Neutrophil (primary cell): Measurements from ENCODE around the gene CXADR.
"Not testable (repeated sequence)": the region's sequence is repeated elsewhere in the genome, so short reads cannot be mapped to it uniquely, and the experiment has no call there.

Source experiments
- H3K27ac ChIP-seq: fragments of 200-600 bp; sonication (generic); 2 replicates; pipeline ENCODE4 v1.5.1; 2016; ENCODE audit warnings: mild to moderate bottlenecking, moderate library complexity
- H3K27me3 ChIP-seq: fragments of 200-600 bp; sonication (generic); 2 replicates; pipeline ENCODE4 v1.6.0; 2016; ENCODE audit warnings: mild to moderate bottlenecking
- H3K36me3 ChIP-seq: fragments of 200-600 bp; sonication (generic); 2 replicates; pipeline ENCODE4 v1.5.1; 2017
- H3K4me1 ChIP-seq, 2 experiments: fragments of 200-600 bp in 1 of 2; sonication (generic) in 1 of 2; 1 replicate in 1 of 2; 2 replicates in 1 of 2; pipeline versions ENCODE4 v1.5.1 to v1.6.1; 2013 to 2016; ENCODE audit warnings: low read depth in 1 of 2, low read length in 1 of 2, mild to moderate bottlenecking in 1 of 2, moderate library complexity in 1 of 2; ENCODE audit not compliant: control insufficient read depth in 1 of 2, insufficient read depth in 1 of 2
- H3K4me3 ChIP-seq, 2 experiments: fragments of 200-600 bp in 1 of 2; sonication (generic) in 1 of 2; 1 replicate in 1 of 2; 2 replicates in 1 of 2; pipeline ENCODE4 v1.5.1; 2013 to 2016; ENCODE audit warnings: low read depth in 1 of 2, low read length in 1 of 2, mild to moderate bottlenecking in 1 of 2, moderate library complexity in 1 of 2
- H3K9me3 ChIP-seq: fragments of 200-600 bp; sonication (generic); 2 replicates; pipeline ENCODE4 v1.5.1; 2016
- TF ChIP-seq, protein P1 (sequence below): fragments of 200-600 bp; sonication (generic); IDR thresholded peaks from 2 replicates; pipeline ENCODE4 v1.5.1; 2016; ENCODE audit warnings: antibody characterized with exemption

The CXADR gene

DNA sequence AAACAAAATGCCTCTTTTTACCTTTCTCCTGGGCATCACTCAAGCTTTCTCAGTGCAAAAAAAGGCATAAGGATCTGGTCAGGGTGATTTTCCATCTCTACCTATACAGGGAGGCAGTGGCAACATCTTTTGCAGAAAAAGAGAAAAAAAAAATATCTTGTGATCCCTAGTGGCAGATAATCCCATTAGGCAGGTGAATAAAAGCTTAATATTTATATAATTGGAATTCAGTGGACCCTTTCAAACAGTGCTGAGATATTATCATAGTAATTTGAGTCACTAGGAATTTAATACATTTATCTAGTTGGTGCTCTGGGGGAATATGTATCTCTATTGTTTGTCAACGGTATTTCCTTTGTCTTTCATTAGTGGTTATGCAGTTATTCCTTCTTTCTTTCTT is 29.9 kb upstream of the CXADR start:
- Histone ChIP-seq H3K27ac (no peak overlapping the region), H3K4me1 (no peaks in the 10 kb centered on the region), H3K4me3 (no peak overlapping the region), H3K36me3 (no peaks in the 10 kb centered on the region), H3K27me3 (peaks cover 4% of the 10 kb centered on the region), H3K9me3 (no peaks in the 10 kb centered on the region)
- TF ChIP-seq, protein P1, sequence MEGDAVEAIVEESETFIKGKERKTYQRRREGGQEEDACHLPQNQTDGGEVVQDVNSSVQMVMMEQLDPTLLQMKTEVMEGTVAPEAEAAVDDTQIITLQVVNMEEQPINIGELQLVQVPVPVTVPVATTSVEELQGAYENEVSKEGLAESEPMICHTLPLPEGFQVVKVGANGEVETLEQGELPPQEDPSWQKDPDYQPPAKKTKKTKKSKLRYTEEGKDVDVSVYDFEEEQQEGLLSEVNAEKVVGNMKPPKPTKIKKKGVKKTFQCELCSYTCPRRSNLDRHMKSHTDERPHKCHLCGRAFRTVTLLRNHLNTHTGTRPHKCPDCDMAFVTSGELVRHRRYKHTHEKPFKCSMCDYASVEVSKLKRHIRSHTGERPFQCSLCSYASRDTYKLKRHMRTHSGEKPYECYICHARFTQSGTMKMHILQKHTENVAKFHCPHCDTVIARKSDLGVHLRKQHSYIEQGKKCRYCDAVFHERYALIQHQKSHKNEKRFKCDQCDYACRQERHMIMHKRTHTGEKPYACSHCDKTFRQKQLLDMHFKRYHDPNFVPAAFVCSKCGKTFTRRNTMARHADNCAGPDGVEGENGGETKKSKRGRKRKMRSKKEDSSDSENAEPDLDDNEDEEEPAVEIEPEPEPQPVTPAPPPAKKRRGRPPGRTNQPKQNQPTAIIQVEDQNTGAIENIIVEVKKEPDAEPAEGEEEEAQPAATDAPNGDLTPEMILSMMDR, result no peak

DNA sequence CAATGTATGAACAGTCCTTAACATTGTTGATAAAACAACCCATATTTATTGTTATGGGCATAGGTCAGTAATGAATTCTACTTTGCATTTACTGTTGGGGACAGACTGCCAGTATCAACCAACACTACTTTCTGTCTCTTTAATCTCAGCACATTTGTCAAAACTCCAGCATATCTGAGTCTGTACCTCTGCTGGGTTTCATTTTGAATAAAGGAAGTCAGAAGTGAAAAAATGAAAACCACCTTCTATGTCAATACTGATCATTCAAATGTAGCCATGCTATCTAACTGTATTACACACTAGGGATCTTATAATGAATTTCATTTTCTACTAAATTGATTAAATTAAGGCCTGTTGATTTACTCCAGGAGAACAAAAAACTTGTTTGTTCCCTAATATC is 24.2 kb upstream of the CXADR start:
- Histone ChIP-seq H3K4me1 (no peaks in the 10 kb centered on the region), H3K36me3 (no peaks in the 10 kb centered on the region), H3K27ac (no peak overlapping the region), H3K27me3 (peaks cover 10% of the 10 kb centered on the region), H3K4me3 (no peak overlapping the region), H3K9me3 (no peaks in the 10 kb centered on the region)
- TF ChIP-seq, protein P1, result no peak

- H3K36me3 ChIP-seq, H3K9me3 ChIP-seq, H3K27ac ChIP-seq, H3K4me1 ChIP-seq, H3K4me3 ChIP-seq: not testable (repeated sequence)
- H3K27me3 ChIP-seq, result peaks cover 13% of the 10 kb centered on the region
Observed at GRCh38 chr21:17489565-17489964, 23.3 kb upstream of the CXADR start.

- no peaks in the 10 kb centered on the region for H3K9me3 ChIP-seq
- H3K4me3 ChIP-seq, result no peak overlapping the region
- H3K27ac ChIP-seq, result no peak overlapping the region
- H3K27me3 ChIP-seq, result peaks cover 13% of the 10 kb centered on the region
- TF ChIP-seq, protein P1, result no peak
- no peaks in the 10 kb centered on the region for H3K36me3 ChIP-seq
- no peaks in the 10 kb centered on the region for H3K4me1 ChIP-seq
Observed at GRCh38 chr21:17491716-17492414, 21.0 kb upstream of the CXADR start.

GRCh38 chr21:17492415-17493168 is 20.3 kb upstream of the CXADR start:
- Histone ChIP-seq H3K27me3 (peaks cover 12% of the 10 kb centered on the region), H3K4me3 (no peak overlapping the region), H3K27ac (no peak overlapping the region), H3K9me3 (no peaks in the 10 kb centered on the region), H3K36me3 (no peaks in the 10 kb centered on the region), H3K4me1 (no peaks in the 10 kb centered on the region)
- TF ChIP-seq, protein P1, result no peak

DNA sequence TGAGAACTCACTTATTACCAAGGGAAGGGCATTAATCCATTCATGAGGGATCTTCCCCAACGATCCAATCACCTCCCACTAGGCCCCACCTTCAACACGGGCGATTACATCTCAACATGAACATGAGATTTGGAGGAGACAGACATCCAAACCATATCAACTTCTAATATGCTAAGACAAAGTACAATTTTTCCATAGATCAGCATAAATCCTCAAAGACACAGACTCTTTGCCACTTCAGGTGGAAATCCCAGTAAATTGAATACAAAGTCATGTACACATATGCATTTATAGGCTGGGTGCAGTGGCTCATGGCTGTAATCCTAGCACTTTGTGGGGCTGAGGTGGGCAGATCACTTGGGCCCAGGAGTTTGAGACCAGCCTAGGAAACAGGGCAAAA is 18.8 kb upstream of the CXADR start:
- Histone ChIP-seq H3K27ac (no peak overlapping the region), H3K27me3 (peaks cover 3% of the 10 kb centered on the region), H3K9me3 (no peaks in the 10 kb centered on the region), H3K36me3 (no peaks in the 10 kb centered on the region), H3K4me1 (no peaks in the 10 kb centered on the region), H3K4me3 (no peak overlapping the region)
- TF ChIP-seq, protein P1, result no peak
